ENCODE data around the gene RPL41. TPM values are rescaled to one million over a fixed set of nuclear protein-coding genes. Genes with fewer than 3 reads are reported as not detected.

The RPL41 gene
- total and polyA plus RNA-seq, 9 of the 15 experiments (the other 6 are each of a cell fraction or from before 2014, with no cell fraction given) = 3,403 to 11,276 (median 5,604) TPM

DNA sequence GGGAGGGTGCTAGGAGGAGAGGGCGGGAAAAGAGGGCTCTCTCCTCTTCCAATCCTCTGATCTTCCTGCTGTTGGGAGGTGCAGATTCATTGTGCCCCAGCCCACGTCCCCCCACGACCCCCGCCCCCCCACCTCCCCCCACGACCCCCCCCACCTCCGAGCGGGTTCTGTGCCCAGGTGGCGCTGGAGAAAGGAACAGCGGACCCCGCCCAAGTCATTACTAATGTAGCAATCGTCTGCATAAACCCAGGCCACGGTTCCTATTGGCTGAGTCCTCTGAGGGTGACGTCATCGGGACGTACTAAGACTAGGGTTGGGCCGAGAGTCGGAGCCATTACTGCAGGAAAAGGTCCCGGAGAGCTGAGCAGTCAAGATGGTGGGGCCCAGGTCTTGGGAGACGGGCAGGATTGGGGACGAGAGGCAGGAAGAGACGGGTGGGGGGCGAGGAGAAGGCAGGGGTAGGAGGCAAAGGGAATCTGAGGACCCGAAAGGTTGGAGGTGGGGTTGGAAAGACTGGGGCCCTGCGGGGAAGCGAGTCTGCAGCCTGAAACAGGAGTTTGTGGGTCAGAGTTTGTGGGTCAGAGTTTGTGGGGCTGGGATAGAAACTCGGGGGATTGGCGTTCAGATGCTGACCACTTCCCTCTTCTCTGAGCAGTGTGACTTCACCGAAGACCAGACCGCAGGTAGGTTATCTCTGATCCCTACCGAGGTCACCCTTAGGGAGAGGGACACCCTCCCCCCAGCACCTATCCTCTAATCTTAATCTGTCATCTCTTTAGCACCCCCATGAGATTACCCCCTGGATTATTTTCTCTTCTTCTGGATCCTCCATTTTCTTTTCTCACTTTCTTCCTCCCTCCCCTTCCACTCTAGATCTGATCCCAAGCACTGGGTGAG, 41.8 kb downstream of the RPL41 start, which contains the start of gene MYL6 (continued):
- TF ChIP-seq, protein P1, sequence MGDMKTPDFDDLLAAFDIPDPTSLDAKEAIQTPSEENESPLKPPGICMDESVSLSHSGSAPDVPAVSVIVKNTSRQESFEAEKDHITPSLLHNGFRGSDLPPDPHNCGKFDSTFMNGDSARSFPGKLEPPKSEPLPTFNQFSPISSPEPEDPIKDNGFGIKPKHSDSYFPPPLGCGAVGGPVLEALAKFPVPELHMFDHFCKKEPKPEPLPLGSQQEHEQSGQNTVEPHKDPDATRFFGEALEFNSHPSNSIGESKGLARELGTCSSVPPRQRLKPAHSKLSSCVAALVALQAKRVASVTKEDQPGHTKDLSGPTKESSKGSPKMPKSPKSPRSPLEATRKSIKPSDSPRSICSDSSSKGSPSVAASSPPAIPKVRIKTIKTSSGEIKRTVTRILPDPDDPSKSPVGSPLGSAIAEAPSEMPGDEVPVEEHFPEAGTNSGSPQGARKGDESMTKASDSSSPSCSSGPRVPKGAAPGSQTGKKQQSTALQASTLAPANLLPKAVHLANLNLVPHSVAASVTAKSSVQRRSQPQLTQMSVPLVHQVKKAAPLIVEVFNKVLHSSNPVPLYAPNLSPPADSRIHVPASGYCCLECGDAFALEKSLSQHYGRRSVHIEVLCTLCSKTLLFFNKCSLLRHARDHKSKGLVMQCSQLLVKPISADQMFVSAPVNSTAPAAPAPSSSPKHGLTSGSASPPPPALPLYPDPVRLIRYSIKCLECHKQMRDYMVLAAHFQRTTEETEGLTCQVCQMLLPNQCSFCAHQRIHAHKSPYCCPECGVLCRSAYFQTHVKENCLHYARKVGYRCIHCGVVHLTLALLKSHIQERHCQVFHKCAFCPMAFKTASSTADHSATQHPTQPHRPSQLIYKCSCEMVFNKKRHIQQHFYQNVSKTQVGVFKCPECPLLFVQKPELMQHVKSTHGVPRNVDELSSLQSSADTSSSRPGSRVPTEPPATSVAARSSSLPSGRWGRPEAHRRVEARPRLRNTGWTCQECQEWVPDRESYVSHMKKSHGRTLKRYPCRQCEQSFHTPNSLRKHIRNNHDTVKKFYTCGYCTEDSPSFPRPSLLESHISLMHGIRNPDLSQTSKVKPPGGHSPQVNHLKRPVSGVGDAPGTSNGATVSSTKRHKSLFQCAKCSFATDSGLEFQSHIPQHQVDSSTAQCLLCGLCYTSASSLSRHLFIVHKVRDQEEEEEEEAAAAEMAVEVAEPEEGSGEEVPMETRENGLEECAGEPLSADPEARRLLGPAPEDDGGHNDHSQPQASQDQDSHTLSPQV (IDR thresholded peaks at IDR 0.05) = no peak
- TF ChIP-seq POLR2B (IDR thresholded peaks at IDR 0.05; ENCODE audit: low read depth, partially characterized antibody) (peak; percentile 99), PHB2 (IDR thresholded peaks at IDR 0.05; ENCODE audit: low read depth) (no peak; the same call in 1 of the 2 replicates), FOXK2 (conservative IDR thresholded peaks at IDR 0.05 in 1 of 2, IDR thresholded peaks at IDR 0.05 in 1 of 2; ENCODE audit: low read depth in 2 of 2) (peak in 1 of 2 experiments; percentile 49; a peak in 3 of 4 replicates), STAT5B (CRISPR knock-in tag; IDR thresholded peaks at IDR 0.05) (no peak), KLF6 (CRISPR knock-in tag; IDR thresholded peaks at IDR 0.05; ENCODE audit: borderline replicate concordance) (peak; percentile 69), RBM22 (IDR thresholded peaks at IDR 0.05; ENCODE audit: low read depth, low read length, poor library complexity, severe bottlenecking) (peak; percentile 36), SMC3 (conservative IDR thresholded peaks at IDR 0.05; ENCODE audit: insufficient read depth, low read depth, low read length) (no peak), ZNF133 (CRISPR knock-in tag; IDR thresholded peaks at IDR 0.05) (no peak), COPS2 (conservative IDR thresholded peaks at IDR 0.05) (no peak), ARID1B (IDR thresholded peaks at IDR 0.05) (peak; percentile 65), YY1 (IDR thresholded peaks at IDR 0.05; ENCODE audit: borderline replicate concordance in 1 of 3, control insufficient read depth in 1 of 3, extremely low read depth in 1 of 3, insufficient read depth in 3 of 3, insufficient read length in 1 of 3, insufficient replicate concordance in 2 of 3, low read depth in 1 of 3, low read length in 2 of 3) (peak; percentile 63 to 96 (median 90)), DNMT1 (IDR thresholded peaks at IDR 0.05) (no peak), SMARCA4 (IDR thresholded peaks at IDR 0.05) (peak; percentile 59), ZFP36 (IDR thresholded peaks at IDR 0.05; ENCODE audit: low read depth, low read length, partially characterized antibody) (no peak), TBL1XR1 (IDR thresholded peaks at IDR 0.05; ENCODE audit: low read length in 2 of 2) (peak in 1 of 2 experiments; percentile 65; a peak in 2 of 4 replicates), MCM2 (IDR thresholded peaks at IDR 0.05; ENCODE audit: low read depth) (no peak), HES1 (IDR thresholded peaks at IDR 0.05; ENCODE audit: low read depth) (no peak)
- TF ChIP-seq, protein P2, sequence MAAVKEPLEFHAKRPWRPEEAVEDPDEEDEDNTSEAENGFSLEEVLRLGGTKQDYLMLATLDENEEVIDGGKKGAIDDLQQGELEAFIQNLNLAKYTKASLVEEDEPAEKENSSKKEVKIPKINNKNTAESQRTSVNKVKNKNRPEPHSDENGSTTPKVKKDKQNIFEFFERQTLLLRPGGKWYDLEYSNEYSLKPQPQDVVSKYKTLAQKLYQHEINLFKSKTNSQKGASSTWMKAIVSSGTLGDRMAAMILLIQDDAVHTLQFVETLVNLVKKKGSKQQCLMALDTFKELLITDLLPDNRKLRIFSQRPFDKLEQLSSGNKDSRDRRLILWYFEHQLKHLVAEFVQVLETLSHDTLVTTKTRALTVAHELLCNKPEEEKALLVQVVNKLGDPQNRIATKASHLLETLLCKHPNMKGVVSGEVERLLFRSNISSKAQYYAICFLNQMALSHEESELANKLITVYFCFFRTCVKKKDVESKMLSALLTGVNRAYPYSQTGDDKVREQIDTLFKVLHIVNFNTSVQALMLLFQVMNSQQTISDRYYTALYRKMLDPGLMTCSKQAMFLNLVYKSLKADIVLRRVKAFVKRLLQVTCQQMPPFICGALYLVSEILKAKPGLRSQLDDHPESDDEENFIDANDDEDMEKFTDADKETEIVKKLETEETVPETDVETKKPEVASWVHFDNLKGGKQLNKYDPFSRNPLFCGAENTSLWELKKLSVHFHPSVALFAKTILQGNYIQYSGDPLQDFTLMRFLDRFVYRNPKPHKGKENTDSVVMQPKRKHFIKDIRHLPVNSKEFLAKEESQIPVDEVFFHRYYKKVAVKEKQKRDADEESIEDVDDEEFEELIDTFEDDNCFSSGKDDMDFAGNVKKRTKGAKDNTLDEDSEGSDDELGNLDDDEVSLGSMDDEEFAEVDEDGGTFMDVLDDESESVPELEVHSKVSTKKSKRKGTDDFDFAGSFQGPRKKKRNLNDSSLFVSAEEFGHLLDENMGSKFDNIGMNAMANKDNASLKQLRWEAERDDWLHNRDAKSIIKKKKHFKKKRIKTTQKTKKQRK (IDR thresholded peaks at IDR 0.05; ENCODE audit: borderline replicate concordance, low read depth, low read length) = no peak

All from K562 (cell line).